OCI-LY1 (cell line): Measurements from ENCODE around the gene DHRSX.

Source experiments
- H2AFZ ChIP-seq: fragments of 200-600 bp; sonication (generic), shearing (Covaris generic); 2 replicates; pipeline ENCODE4 v1.6.0; 2014; ENCODE audit warnings: antibody characterized with exemption, mild to moderate bottlenecking, low read length
- H3F3A ChIP-seq: fragments of 200-600 bp; sonication (generic), shearing (Covaris generic); 2 replicates; pipeline ENCODE4 v1.6.0; 2014; ENCODE audit warnings: mild to moderate bottlenecking, antibody characterized with exemption, low read length, moderate library complexity; ENCODE audit not compliant: insufficient read depth
- H3K27ac ChIP-seq: fragments of 200-600 bp; sonication (generic); 2 replicates; pipeline ENCODE4 v1.5.1; 2014; ENCODE audit warnings: low read length, mixed run types, mild to moderate bottlenecking, low read depth; ENCODE audit not compliant: poor library complexity, severe bottlenecking
- H3K27me3 ChIP-seq: fragments of 200-600 bp; sonication (generic); 2 replicates; pipeline ENCODE4 v1.6.0; 2014; ENCODE audit warnings: antibody characterized with exemption, mild to moderate bottlenecking, low read length, moderate library complexity; ENCODE audit not compliant: insufficient read depth
- H3K36me3 ChIP-seq: fragments of 200-600 bp; sonication (generic); 2 replicates; pipeline ENCODE4 v1.6.1; 2014; ENCODE audit warnings: mild to moderate bottlenecking, antibody characterized with exemption, low read length, moderate library complexity, mixed read lengths; ENCODE audit not compliant: insufficient read depth
- H3K4me1 ChIP-seq: fragments of 200-600 bp; sonication (generic); 2 replicates; pipeline ENCODE4 v1.5.1; 2014; ENCODE audit warnings: mild to moderate bottlenecking, low read length, moderate library complexity; ENCODE audit not compliant: insufficient read depth, severe bottlenecking
- H3K4me2 ChIP-seq: fragments of 200-600 bp; sonication (generic), shearing (Covaris generic); 2 replicates; pipeline ENCODE4 v1.6.1; 2014; ENCODE audit warnings: low read length
- H3K4me3 ChIP-seq: fragments of 200-600 bp; sonication (generic); 2 replicates; pipeline ENCODE4 v1.5.1; 2014; ENCODE audit warnings: low read length, low read depth, mild to moderate bottlenecking, mixed read lengths; ENCODE audit not compliant: poor library complexity, severe bottlenecking
- H3K79me2 ChIP-seq: fragments of 200-600 bp; shearing (Covaris generic); 2 replicates; pipeline ENCODE4 v1.6.1; 2016; ENCODE audit warnings: mixed run types, low read length, mixed read lengths; ENCODE audit not compliant: insufficient read depth
- H3K9ac ChIP-seq: fragments of 200-600 bp; sonication (generic), shearing (Covaris generic); 2 replicates; pipeline ENCODE4 v1.6.1; 2014; ENCODE audit warnings: mild to moderate bottlenecking, low read length, mixed read lengths
- H3K9me2 ChIP-seq: fragments of 200-600 bp; sonication (generic), shearing (Covaris generic); 2 replicates; pipeline ENCODE4 v1.6.1; 2014; ENCODE audit warnings: low read depth, mild to moderate bottlenecking, low read length, mixed read lengths
- H3K9me3 ChIP-seq: fragments of 200-600 bp; shearing (Covaris generic); 2 replicates; pipeline ENCODE4 v1.6.1; 2014; ENCODE audit warnings: low read length, mixed read lengths
- H4K20me1 ChIP-seq: fragments of 200-600 bp; sonication (generic), shearing (Covaris generic); 2 replicates; pipeline ENCODE4 v1.6.0; 2016; ENCODE audit warnings: mild to moderate bottlenecking, low read length; ENCODE audit not compliant: insufficient read depth
- EZH2 ChIP-seq: fragments of 200-600 bp; sonication (generic), shearing (Covaris generic); IDR thresholded peaks from 2 replicates; pipeline ENCODE4 v1.8.0; 2017; ENCODE audit warnings: borderline replicate concordance, mixed run types, mild to moderate bottlenecking, antibody characterized with exemption, low read length, moderate library complexity, mixed read lengths
- TF ChIP-seq, protein P1 (sequence below): fragments of 200-600 bp; sonication (generic), shearing (Covaris generic); IDR thresholded peaks from 2 replicates; pipeline ENCODE4 v1.5.1; 2017; ENCODE audit warnings: mild to moderate bottlenecking, antibody characterized with exemption, low read length, moderate library complexity, mixed read lengths

DHRSX gene

DNA sequence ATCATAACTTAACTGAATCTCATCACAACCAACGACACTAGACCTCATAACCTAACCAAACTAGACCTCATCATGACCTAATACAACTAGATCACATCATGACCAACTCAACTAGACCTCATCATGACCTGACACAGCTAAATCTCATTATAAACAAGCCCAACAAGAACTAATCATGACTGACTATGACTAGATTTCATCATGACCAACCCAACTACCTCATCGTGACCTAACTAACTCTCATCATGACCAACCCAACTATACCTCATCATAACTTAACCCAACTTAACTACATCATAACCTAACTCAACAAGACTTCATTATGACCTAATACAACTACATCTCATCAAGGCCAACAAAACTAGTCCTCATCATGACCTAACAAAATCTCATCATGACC, 86.8 kb downstream of the DHRSX start:
- peaks cover 31% of the 10 kb centered on the region for H3K36me3 ChIP-seq
- H3K9me3 ChIP-seq, result 0 out of 2 replicates have a peak, but pooled peaks cover 2% of the 10 kb centered on the region
- H3K27ac ChIP-seq, result no peak overlapping the region
- no peak overlapping the region for H3K4me3 ChIP-seq
- H3K79me2 ChIP-seq, result no peaks in the 10 kb centered on the region
- H3F3A ChIP-seq, result no peaks in the 10 kb centered on the region
- no peak overlapping the region for H3K9ac ChIP-seq
- no peaks in the 10 kb centered on the region for H3K9me2 ChIP-seq
- H4K20me1 ChIP-seq, result no peaks in the 10 kb centered on the region
- no peak overlapping the region for H2AFZ ChIP-seq
- H3K4me1 ChIP-seq, result no peaks in the 10 kb centered on the region
- no peak overlapping the region for H3K4me2 ChIP-seq
- H3K27me3 ChIP-seq, result no peaks in the 10 kb centered on the region
- TF ChIP-seq, protein P1, sequence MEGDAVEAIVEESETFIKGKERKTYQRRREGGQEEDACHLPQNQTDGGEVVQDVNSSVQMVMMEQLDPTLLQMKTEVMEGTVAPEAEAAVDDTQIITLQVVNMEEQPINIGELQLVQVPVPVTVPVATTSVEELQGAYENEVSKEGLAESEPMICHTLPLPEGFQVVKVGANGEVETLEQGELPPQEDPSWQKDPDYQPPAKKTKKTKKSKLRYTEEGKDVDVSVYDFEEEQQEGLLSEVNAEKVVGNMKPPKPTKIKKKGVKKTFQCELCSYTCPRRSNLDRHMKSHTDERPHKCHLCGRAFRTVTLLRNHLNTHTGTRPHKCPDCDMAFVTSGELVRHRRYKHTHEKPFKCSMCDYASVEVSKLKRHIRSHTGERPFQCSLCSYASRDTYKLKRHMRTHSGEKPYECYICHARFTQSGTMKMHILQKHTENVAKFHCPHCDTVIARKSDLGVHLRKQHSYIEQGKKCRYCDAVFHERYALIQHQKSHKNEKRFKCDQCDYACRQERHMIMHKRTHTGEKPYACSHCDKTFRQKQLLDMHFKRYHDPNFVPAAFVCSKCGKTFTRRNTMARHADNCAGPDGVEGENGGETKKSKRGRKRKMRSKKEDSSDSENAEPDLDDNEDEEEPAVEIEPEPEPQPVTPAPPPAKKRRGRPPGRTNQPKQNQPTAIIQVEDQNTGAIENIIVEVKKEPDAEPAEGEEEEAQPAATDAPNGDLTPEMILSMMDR, result no peak

GRCh38 chrX:2412131-2412530, 88.6 kb downstream of the DHRSX start:
- no peaks in the 10 kb centered on the region for H3K27me3 ChIP-seq
- H3K9ac ChIP-seq, result no peak overlapping the region
- peaks cover 6% of the 10 kb centered on the region; the same call in 1 of the 2 replicates for H3K9me3 ChIP-seq
- H3K4me2 ChIP-seq, result no peak overlapping the region
- H3K27ac ChIP-seq, result no peak overlapping the region
- H3F3A ChIP-seq, result no peaks in the 10 kb centered on the region
- TF ChIP-seq EZH2, result no peak
- TF ChIP-seq, protein P1, result no peak
- H3K4me1 ChIP-seq, result no peaks in the 10 kb centered on the region
- H2AFZ ChIP-seq, result no peak overlapping the region
- no peaks in the 10 kb centered on the region for H4K20me1 ChIP-seq
- H3K79me2 ChIP-seq, result no peaks in the 10 kb centered on the region
- peaks cover 47% of the 10 kb centered on the region for H3K36me3 ChIP-seq
- H3K9me2 ChIP-seq, result no peaks in the 10 kb centered on the region
- H3K4me3 ChIP-seq, result no peak overlapping the region

DNA sequence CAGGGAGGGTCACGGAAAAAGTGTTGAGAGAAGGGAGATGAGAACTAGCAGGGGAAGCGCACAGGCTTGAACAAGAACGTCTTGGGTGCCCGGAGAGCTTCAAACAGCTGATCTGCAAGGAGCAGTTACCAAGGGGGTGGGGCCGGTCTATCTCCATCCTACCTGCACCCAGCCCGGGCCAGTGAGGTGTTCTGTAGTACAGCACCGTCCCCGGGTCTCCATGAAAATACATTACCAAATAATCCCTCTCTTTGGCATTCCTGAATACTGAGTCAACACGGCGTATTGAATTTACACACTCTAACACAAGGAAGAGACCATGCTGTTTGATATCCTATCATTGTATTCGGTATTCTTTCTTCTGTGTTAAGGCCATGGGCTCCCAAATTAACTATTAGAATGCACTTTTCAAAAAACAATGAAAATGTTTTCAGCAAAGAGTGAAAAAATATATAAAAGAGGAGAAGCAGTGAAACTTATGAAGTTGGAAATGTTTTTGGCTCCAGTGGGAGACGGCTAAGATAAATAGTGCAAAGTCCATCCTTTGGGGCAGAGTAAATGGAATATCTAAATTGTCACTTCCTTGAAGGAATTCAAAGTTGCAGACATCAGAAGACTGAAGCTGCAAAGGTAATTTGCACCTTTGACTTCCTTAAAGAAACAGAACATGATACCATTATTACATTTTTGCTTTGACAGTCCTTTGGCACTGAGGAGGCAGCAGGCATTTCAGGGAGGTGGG, 90.3 kb downstream of the DHRSX start:
- peaks cover 55% of the 10 kb centered on the region for H3K36me3 ChIP-seq
- no peak overlapping the region for H3K27ac ChIP-seq
- no peaks in the 10 kb centered on the region for H3F3A ChIP-seq
- peaks cover 11% of the 10 kb centered on the region; the same call in 1 of the 2 replicates for H3K9me3 ChIP-seq
- no peaks in the 10 kb centered on the region for H3K27me3 ChIP-seq
- H4K20me1 ChIP-seq, result no peaks in the 10 kb centered on the region
- H3K4me1 ChIP-seq, result no peaks in the 10 kb centered on the region
- no peaks in the 10 kb centered on the region for H3K9me2 ChIP-seq
- H3K4me2 ChIP-seq, result no peak overlapping the region
- H3K4me3 ChIP-seq, result no peak overlapping the region
- TF ChIP-seq EZH2, result no peak
- TF ChIP-seq, protein P1, result no peak
- H3K79me2 ChIP-seq, result no peaks in the 10 kb centered on the region
- no peak overlapping the region for H2AFZ ChIP-seq
- H3K9ac ChIP-seq, result no peak overlapping the region
